CD4-positive, alpha-beta T cell (primary cell): Measurements from ENCODE around the gene NEURL3. TPM values are rescaled to one million over a fixed set of nuclear protein-coding genes. Genes with fewer than 3 reads are reported as not detected.

Experiments
- ATAC-seq: fragments of 200-7000 bp; cut with Tn5 transposase; one replicate; pipeline ENCODE4 v1.10.0; 2022; ENCODE audit warnings: mild to moderate bottlenecking; ENCODE audit not compliant: poor library complexity
- CTCF ChIA-PET: fragments of 350-600 bp; sonication (Branson Sonifier 250); formaldehyde crosslinking; loops from one replicate; lab custom pipeline; 2021; ENCODE audit warnings: antibody characterized with exemption, inconsistent platforms; lab: Charles Lee
- POLR2A ChIA-PET: fragments of 350-600 bp; sonication (Branson Sonifier 250); formaldehyde crosslinking; loops from one replicate; lab custom pipeline; 2021; ENCODE audit warnings: antibody characterized with exemption, inconsistent platforms; lab: Charles Lee
- DNase-seq, 14 experiments: peaks; one replicate each; pipeline ENCODE4 v3.0.0-alpha.2; 2013 to 2020; ENCODE audit warnings: mixed read lengths in 2 of 14
- H3K27ac ChIP-seq, 2 donors: one replicate each; pipeline versions ENCODE4 v1.5.1 to v1.7.0; 2013; ENCODE audit warnings: low read length in 2 of 2, low read depth in 1 of 2, mild to moderate bottlenecking in 1 of 2
- H3K27me3 ChIP-seq, 2 experiments: 1 replicate in 1 of 2; 2 replicates in 1 of 2; pipeline versions ENCODE4 v1.6.1 to v1.7.0; 2013; ENCODE audit warnings: low read length in 2 of 2, control low read depth in 1 of 2, mild to moderate bottlenecking in 1 of 2, moderate library complexity in 1 of 2; ENCODE audit not compliant: insufficient read depth in 2 of 2, control insufficient read depth in 1 of 2
- H3K36me3 ChIP-seq: one replicate; pipeline ENCODE4 v1.6.1; 2013; ENCODE audit warnings: low read length, control low read depth; ENCODE audit not compliant: insufficient read depth
- H3K4me1 ChIP-seq: one replicate; pipeline ENCODE4 v1.6.1; 2013; ENCODE audit warnings: low read length, control low read depth; ENCODE audit not compliant: insufficient read depth
- H3K4me3 ChIP-seq: one replicate; pipeline ENCODE4 v1.5.1; 2013; ENCODE audit warnings: mild to moderate bottlenecking, low read length, moderate library complexity
- H3K9me3 ChIP-seq, 2 experiments: 1 replicate in 1 of 2; 2 replicates in 1 of 2; pipeline versions ENCODE4 v1.6.1 to v1.7.0; 2013; ENCODE audit warnings: low read length in 2 of 2, mild to moderate bottlenecking in 2 of 2, control low read depth in 1 of 2, moderate library complexity in 1 of 2; ENCODE audit not compliant: control insufficient read depth in 1 of 2, insufficient read depth in 1 of 2
- H3K27ac Mint-ChIP-seq: one replicate; pipeline ENCODE4 v1.8.0; 2020; ENCODE audit warnings: mixed read lengths
- H3K27me3 Mint-ChIP-seq: one replicate; pipeline ENCODE4 v1.8.0; 2021; ENCODE audit warnings: mixed read lengths
- H3K36me3 Mint-ChIP-seq: one replicate; pipeline ENCODE4 v1.8.0; 2021; ENCODE audit warnings: low read depth, mixed read lengths
- H3K4me1 Mint-ChIP-seq: one replicate; pipeline ENCODE4 v1.8.0; 2021; ENCODE audit warnings: low read depth, mixed read lengths
- H3K4me3 Mint-ChIP-seq: one replicate; pipeline ENCODE4 v1.8.0; 2020; ENCODE audit warnings: mild to moderate bottlenecking, mixed read lengths
- H3K9me3 Mint-ChIP-seq: one replicate; pipeline ENCODE4 v1.8.0; 2020; ENCODE audit warnings: mixed read lengths
- intact Hi-C, 2 experiments: fragments of 100-400 bp; cut with DNase I in 1 of 2; cut with micrococcal nuclease in 1 of 2; formaldehyde crosslinking; loops; one replicate each; pipeline versions ENCODE4 v1.15.1 to v1.9.0; 2023 to 2025; cut with DNase I, micrococcal nuclease
- total RNA-seq, 174 experiments: library from RNA in 2 of 174; stranded (reverse) in 2 of 174; gene quantifications; one replicate each; pipeline ENCODE4 v1.2.3 and lab custom pipeline; 2021 to 2026
- TF ChIP-seq, protein P1 (sequence below): fragments of 200-600 bp; IDR thresholded peaks from one replicate; pipeline ENCODE4 v1.8.0; 2022; ENCODE audit warnings: antibody characterized with exemption, mild to moderate bottlenecking

The NEURL3 gene
- total RNA-seq, 2 experiments from 2014 or later, result not detected

DNA sequence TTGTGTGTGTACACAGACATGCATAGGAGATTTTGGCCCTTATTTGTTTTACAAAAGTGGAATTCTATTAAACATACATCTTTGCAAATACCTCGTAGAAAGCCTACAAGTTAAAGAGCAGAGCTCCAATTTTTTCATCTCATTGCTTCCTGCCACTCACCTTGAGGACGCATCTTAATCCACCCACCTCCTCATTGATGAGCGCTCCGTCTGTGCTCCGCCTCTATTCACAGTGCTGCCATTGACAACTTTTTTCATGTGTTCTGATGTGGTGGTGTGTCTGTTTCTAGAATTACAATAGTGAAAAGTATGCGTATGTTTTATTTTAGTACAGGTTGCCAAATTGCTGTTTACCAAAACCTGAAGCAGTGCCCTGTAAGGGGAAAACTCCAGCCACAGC is 36.3 kb downstream of the NEURL3 start:
- Mint-ChIP-seq H3K27ac (no peak overlapping the region), H3K4me1 (no peaks in the 10 kb centered on the region), H3K9me3 (no peaks in the 10 kb centered on the region), H3K36me3 (no peaks in the 10 kb centered on the region), H3K27me3 (peaks cover 7% of the 10 kb centered on the region), H3K4me3 (no peak overlapping the region)
- Histone ChIP-seq H3K36me3 (no peaks in the 10 kb centered on the region), H3K27me3 (peaks cover 0 to 6% of the 10 kb centered on the region in 2 experiments), H3K9me3 (no peaks in the 10 kb centered on the region), H3K27ac (no peak overlapping the region), H3K4me3 (no peak overlapping the region), H3K4me1 (peaks cover 6% of the 10 kb centered on the region)
- TF ChIP-seq, protein P1, sequence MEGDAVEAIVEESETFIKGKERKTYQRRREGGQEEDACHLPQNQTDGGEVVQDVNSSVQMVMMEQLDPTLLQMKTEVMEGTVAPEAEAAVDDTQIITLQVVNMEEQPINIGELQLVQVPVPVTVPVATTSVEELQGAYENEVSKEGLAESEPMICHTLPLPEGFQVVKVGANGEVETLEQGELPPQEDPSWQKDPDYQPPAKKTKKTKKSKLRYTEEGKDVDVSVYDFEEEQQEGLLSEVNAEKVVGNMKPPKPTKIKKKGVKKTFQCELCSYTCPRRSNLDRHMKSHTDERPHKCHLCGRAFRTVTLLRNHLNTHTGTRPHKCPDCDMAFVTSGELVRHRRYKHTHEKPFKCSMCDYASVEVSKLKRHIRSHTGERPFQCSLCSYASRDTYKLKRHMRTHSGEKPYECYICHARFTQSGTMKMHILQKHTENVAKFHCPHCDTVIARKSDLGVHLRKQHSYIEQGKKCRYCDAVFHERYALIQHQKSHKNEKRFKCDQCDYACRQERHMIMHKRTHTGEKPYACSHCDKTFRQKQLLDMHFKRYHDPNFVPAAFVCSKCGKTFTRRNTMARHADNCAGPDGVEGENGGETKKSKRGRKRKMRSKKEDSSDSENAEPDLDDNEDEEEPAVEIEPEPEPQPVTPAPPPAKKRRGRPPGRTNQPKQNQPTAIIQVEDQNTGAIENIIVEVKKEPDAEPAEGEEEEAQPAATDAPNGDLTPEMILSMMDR, result no peak
- ATAC-seq, result peak; percentile 34
- intact Hi-C loops, result no loop called here
- DNase-seq, result no peak
- ChIA-PET POLR2A (no interaction called here), CTCF (interaction anchor here (1.3 kb wide), 1 partner anchor 85 kb away, joined by 3 read pairs; no protein-coding TSS in a partner anchor)

DNA sequence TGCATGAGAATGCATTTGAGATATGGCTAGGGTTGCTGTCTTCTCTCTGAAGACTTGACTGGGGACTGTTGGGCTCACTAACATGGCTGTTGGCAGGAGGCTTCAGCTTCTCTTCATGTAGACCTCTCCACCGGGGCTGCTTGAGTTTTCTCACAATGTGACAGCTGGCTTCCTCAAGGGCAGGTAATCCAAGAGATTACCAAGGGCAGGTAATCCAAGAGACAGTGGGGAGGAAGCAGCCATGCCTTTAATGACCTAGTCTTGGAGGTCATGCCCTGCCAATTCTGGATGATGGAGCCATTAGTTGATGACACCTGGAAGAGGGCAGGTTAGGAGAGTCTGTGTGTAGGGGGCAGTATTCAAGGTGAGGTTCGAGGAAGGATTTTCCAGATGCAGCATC is 40.5 kb downstream of the NEURL3 start:
- H3K9me3 ChIP-seq, result no peaks in the 10 kb centered on the region
- H3K27me3 ChIP-seq, result no peaks in the 10 kb centered on the region
- H3K4me3 ChIP-seq, result no peak overlapping the region
- H3K4me1 ChIP-seq, result no peaks in the 10 kb centered on the region
- ATAC-seq, result no peak
- intact Hi-C loops, result no loop called here
- Mint-ChIP-seq H3K36me3 (no peaks in the 10 kb centered on the region), H3K27ac (no peak overlapping the region), H3K4me3 (no peak overlapping the region), H3K4me1 (no peaks in the 10 kb centered on the region), H3K27me3 (no peaks in the 10 kb centered on the region), H3K9me3 (no peaks in the 10 kb centered on the region)
- ChIA-PET POLR2A (no interaction called here), CTCF (no interaction called here)
- H3K36me3 ChIP-seq, result no peaks in the 10 kb centered on the region
- no peak for DNase-seq
- H3K27ac ChIP-seq, result no peak overlapping the region
- TF ChIP-seq, protein P1, result no peak

DNA sequence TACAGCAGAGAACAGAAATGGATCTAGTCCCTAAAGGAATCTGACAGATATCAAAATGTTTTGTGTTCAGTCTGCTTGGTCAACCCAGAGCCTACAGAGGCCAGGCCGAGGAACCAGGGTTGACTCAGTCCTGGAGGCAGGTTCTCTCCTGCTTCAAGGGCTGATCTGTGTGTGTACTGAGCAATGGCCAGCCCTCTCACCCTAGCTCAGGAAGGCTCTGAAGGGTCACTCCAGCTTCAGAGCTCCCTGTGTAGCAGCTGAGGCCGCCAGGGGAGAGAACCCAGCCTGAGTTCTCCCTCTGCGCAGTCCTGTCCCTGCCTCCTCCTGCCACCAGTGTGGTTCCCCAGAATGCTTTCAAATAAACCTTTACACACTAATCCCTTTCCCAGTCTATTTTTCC is 41.1 kb downstream of the NEURL3 start:
- POLR2A ChIA-PET, result no interaction called here
- TF ChIP-seq, protein P1, result no peak
- H3K9me3 Mint-ChIP-seq, result no peaks in the 10 kb centered on the region
- no peaks in the 10 kb centered on the region for H3K36me3 Mint-ChIP-seq
- DNase-seq, result no peak
- intact Hi-C loops, result no loop called here
- no peaks in the 10 kb centered on the region for H3K27me3 ChIP-seq
- H3K4me3 Mint-ChIP-seq, result no peak overlapping the region
- H3K36me3 ChIP-seq, result no peaks in the 10 kb centered on the region
- no peaks in the 10 kb centered on the region for H3K9me3 ChIP-seq
- H3K27ac Mint-ChIP-seq, result no peak overlapping the region
- no peaks in the 10 kb centered on the region for H3K4me1 ChIP-seq
- H3K4me3 ChIP-seq, result no peak overlapping the region
- H3K27me3 Mint-ChIP-seq, result no peaks in the 10 kb centered on the region
- CTCF ChIA-PET, result no interaction called here
- no peaks in the 10 kb centered on the region for H3K4me1 Mint-ChIP-seq
- H3K27ac ChIP-seq, result no peak overlapping the region
- no peak for ATAC-seq
